NCI-H1417 (cell line): ENCODE measurements around the gene SHMT1.
A peak's percentile ranks its signal among the peaks of the same experiment; 100 is the strongest.
"Not testable (repeated sequence)": the region's sequence is repeated elsewhere in the genome, so short reads cannot be mapped to it uniquely, and the experiment has no call there.

Experiments
- DNase-seq, 3 experiments: peaks; one replicate each; lab custom pipeline; 2025; lab: John Stamatoyannopoulos, UW

Gene SHMT1

GRCh38 chr17:18363101-18364049 is at the start of gene SHMT1:
Gene SHMT1, minus strand, starts transcription at chr17:18363550. Its CDS starts 7,569 bp downstream, at chr17:18355981.
- DNase-seq, result peak; percentile 83 to 90 (median 85)

GRCh38 chr17:18412001-18412538 is 48.7 kb upstream of the SHMT1 start:
- DNase-seq, result not testable (repeated sequence)

GRCh38 chr17:18411377-18411864 is 48.1 kb upstream of the SHMT1 start:
- DNase-seq, result peak in 2 of 3 experiments; percentile 38 to 40

- peak in 2 of 3 experiments; percentile 21 to 35 for DNase-seq
Observed at GRCh38 chr17:18410736-18411135, 47.4 kb upstream of the SHMT1 start.

GRCh38 chr17:18409321-18409720 is 46.0 kb upstream of the SHMT1 start:
- peak in 1 of 3 experiments; percentile 23 for DNase-seq

GRCh38 chr17:18408906-18409305 is 45.6 kb upstream of the SHMT1 start:
- DNase-seq, result peak in 1 of 3 experiments; percentile 19

- DNase-seq, result not testable (repeated sequence)
Observed at GRCh38 chr17:18403604-18404003, 40.3 kb upstream of the SHMT1 start.

GRCh38 chr17:18403166-18403565 is 39.8 kb upstream of the SHMT1 start:
- DNase-seq, result not testable (repeated sequence)

- not testable (repeated sequence) for DNase-seq
Observed at GRCh38 chr17:18401872-18402590, 38.7 kb upstream of the SHMT1 start.

- DNase-seq, result not testable (repeated sequence)
Observed at GRCh38 chr17:18388728-18389127, 25.4 kb upstream of the SHMT1 start.

GRCh38 chr17:18388266-18388665 is 24.9 kb upstream of the SHMT1 start:
- not testable (repeated sequence) for DNase-seq

- DNase-seq, result not testable (repeated sequence)
Observed at GRCh38 chr17:18387583-18387982, 24.2 kb upstream of the SHMT1 start.

GRCh38 chr17:18384271-18384670 is 20.9 kb upstream of the SHMT1 start:
- DNase-seq, result not testable (repeated sequence)

- DNase-seq, result peak in 2 of 3 experiments; percentile 73 to 84
Observed at GRCh38 chr17:18383079-18383481, 19.7 kb upstream of the SHMT1 start.

- peak in 1 of 3 experiments; percentile 28 for DNase-seq
Observed at GRCh38 chr17:18382441-18383078, 19.2 kb upstream of the SHMT1 start.

- DNase-seq, result no peak
Observed at GRCh38 chr17:18381953-18382245, 18.5 kb upstream of the SHMT1 start.

GRCh38 chr17:18381158-18381952 is 18.0 kb upstream of the SHMT1 start:
- no peak for DNase-seq

GRCh38 chr17:18380471-18381157 is 17.3 kb upstream of the SHMT1 start:
- no peak for DNase-seq

- DNase-seq, result no peak
Observed at GRCh38 chr17:18379246-18380146, 16.1 kb upstream of the SHMT1 start.
